ENCODE results near the gene ESR1.

ESR1 gene

DNA sequence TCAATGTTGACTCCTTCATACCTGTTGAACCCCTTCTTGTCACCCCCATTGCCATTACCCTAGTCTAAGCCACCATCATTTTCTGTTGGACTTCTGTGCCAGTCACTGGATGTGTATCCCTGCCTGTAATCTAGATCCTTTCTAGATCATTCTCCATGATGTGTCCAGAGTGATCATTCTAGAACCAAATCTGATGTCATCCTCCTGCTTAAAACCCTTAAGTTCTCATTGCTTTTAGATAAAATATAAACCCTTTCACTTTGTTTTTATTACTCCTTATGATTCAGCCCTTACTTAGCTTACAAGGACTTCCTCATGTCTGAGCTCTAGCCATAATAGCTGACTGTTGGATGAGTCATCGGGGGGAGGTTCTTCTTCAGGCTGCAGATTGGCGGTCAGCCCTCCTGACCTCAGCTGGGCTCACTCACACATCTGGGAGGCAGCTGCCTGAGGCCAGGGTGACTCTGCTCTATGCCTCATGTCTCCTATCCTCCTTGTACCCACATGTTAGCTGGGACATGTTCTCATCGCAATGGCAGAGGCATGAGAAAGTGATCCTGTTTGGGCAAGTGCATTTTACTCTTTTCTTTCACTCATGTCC lies 287.6 kb downstream of the ESR1 start:
- Histone ChIP-seq H3K9ac (no peak overlapping the region), H3K27ac (no peak overlapping the region), H2AFZ (ENCODE audit: low read depth) (no peak overlapping the region), H4K20me1 (ENCODE audit: insufficient read depth) (no peaks in the 10 kb centered on the region), H3K79me2 (ENCODE audit: insufficient read depth, low read depth) (no peaks in the 10 kb centered on the region), H3K27me3 (ENCODE audit: insufficient read depth, low read depth) (no peaks in the 10 kb centered on the region), H3K4me1 (ENCODE audit: low read depth, poor library complexity, severe bottlenecking) (no peaks in the 10 kb centered on the region), H3K36me3 (ENCODE audit: insufficient read depth) (no peaks in the 10 kb centered on the region), H3K4me3 (IDR thresholded peaks at IDR 0.05; ENCODE audit: insufficient read depth, low read depth, low read length) (no peak overlapping the region), H3K4me2 (no peak overlapping the region)
- TF ChIP-seq, protein P1, sequence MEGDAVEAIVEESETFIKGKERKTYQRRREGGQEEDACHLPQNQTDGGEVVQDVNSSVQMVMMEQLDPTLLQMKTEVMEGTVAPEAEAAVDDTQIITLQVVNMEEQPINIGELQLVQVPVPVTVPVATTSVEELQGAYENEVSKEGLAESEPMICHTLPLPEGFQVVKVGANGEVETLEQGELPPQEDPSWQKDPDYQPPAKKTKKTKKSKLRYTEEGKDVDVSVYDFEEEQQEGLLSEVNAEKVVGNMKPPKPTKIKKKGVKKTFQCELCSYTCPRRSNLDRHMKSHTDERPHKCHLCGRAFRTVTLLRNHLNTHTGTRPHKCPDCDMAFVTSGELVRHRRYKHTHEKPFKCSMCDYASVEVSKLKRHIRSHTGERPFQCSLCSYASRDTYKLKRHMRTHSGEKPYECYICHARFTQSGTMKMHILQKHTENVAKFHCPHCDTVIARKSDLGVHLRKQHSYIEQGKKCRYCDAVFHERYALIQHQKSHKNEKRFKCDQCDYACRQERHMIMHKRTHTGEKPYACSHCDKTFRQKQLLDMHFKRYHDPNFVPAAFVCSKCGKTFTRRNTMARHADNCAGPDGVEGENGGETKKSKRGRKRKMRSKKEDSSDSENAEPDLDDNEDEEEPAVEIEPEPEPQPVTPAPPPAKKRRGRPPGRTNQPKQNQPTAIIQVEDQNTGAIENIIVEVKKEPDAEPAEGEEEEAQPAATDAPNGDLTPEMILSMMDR (conservative IDR thresholded peaks at IDR 0.05; ENCODE audit: low read depth, low read length) = no peak

DNA sequence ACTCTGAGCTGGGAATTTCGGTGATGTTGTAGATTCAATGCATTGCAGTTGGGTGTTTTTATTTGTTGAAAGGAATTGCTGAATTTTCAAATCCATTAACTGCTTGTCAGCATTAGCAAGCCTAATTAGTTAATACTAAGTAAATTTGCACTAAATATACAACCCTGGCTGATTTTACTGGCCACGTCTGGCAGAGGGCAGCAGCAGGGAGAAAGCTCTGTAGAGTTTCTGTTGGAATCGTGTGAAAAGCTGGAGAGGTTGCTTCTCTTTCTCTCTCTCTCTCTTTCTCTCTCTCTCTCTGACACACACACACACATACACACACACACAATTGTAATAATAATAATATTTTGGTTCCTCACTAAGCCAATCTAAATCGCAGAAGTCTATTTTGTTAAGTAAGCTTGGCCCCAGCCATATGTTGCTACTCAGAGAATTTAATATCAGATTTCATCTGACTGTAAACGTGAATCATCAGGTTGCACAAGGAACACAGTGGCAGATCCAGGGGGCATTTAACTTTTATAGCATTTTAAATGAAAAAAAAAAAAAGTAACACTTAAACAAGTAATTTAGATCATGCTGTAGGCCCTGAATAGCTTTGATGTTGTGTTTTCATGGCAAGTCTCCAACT lies 289.5 kb downstream of the ESR1 start:
- H3K4me2 ChIP-seq = no peak overlapping the region
- no peaks in the 10 kb centered on the region for H3K4me1 ChIP-seq (ENCODE audit: low read depth, poor library complexity, severe bottlenecking)
- no peaks in the 10 kb centered on the region for H3K27me3 ChIP-seq (ENCODE audit: insufficient read depth, low read depth)
- TF ChIP-seq, protein P1 (conservative IDR thresholded peaks at IDR 0.05; ENCODE audit: low read depth, low read length) = no peak
- H3K27ac ChIP-seq = no peak overlapping the region
- no peaks in the 10 kb centered on the region for H4K20me1 ChIP-seq (ENCODE audit: insufficient read depth)
- no peak overlapping the region for H3K9ac ChIP-seq
- H3K79me2 ChIP-seq (ENCODE audit: insufficient read depth, low read depth) = no peaks in the 10 kb centered on the region
- no peaks in the 10 kb centered on the region for H3K36me3 ChIP-seq (ENCODE audit: insufficient read depth)
- no peak overlapping the region for H2AFZ ChIP-seq (ENCODE audit: low read depth)
- H3K4me3 ChIP-seq (IDR thresholded peaks at IDR 0.05; ENCODE audit: insufficient read depth, low read depth, low read length) = no peak overlapping the region

DNA sequence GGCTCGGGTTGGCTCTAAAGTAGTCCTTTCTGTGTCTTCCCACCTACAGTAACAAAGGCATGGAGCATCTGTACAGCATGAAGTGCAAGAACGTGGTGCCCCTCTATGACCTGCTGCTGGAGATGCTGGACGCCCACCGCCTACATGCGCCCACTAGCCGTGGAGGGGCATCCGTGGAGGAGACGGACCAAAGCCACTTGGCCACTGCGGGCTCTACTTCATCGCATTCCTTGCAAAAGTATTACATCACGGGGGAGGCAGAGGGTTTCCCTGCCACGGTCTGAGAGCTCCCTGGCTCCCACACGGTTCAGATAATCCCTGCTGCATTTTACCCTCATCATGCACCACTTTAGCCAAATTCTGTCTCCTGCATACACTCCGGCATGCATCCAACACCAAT lies 291.2 kb downstream of the ESR1 start:
- TF ChIP-seq, protein P1 (conservative IDR thresholded peaks at IDR 0.05; ENCODE audit: low read depth, low read length) = no peak
- H3K79me2 ChIP-seq (ENCODE audit: insufficient read depth, low read depth) = no peaks in the 10 kb centered on the region
- H3K4me1 ChIP-seq (ENCODE audit: low read depth, poor library complexity, severe bottlenecking) = no peaks in the 10 kb centered on the region
- H3K36me3 ChIP-seq (ENCODE audit: insufficient read depth) = no peaks in the 10 kb centered on the region
- no peak overlapping the region for H3K4me3 ChIP-seq (IDR thresholded peaks at IDR 0.05; ENCODE audit: insufficient read depth, low read depth, low read length)
- H4K20me1 ChIP-seq (ENCODE audit: insufficient read depth) = no peaks in the 10 kb centered on the region
- no peak overlapping the region for H2AFZ ChIP-seq (ENCODE audit: low read depth)
- H3K27me3 ChIP-seq (ENCODE audit: insufficient read depth, low read depth) = no peaks in the 10 kb centered on the region
- H3K27ac ChIP-seq = no peak overlapping the region
- H3K4me2 ChIP-seq = no peak overlapping the region
- H3K9ac ChIP-seq = no peak overlapping the region

DNA sequence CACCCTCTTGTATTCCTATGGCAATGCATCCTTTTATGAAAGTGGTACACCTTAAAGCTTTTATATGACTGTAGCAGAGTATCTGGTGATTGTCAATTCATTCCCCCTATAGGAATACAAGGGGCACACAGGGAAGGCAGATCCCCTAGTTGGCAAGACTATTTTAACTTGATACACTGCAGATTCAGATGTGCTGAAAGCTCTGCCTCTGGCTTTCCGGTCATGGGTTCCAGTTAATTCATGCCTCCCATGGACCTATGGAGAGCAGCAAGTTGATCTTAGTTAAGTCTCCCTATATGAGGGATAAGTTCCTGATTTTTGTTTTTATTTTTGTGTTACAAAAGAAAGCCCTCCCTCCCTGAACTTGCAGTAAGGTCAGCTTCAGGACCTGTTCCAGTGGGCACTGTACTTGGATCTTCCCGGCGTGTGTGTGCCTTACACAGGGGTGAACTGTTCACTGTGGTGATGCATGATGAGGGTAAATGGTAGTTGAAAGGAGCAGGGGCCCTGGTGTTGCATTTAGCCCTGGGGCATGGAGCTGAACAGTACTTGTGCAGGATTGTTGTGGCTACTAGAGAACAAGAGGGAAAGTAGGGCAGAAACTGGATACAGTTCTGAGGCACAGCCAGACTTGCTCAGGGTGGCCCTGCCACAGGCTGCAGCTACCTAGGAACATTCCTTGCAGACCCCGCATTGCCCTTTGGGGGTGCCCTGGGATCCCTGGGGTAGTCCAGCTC lies 292.1 kb downstream of the ESR1 start:
- TF ChIP-seq, protein P1 (conservative IDR thresholded peaks at IDR 0.05; ENCODE audit: low read depth, low read length) = no peak
- Histone ChIP-seq H3K9ac (no peak overlapping the region), H3K4me3 (IDR thresholded peaks at IDR 0.05; ENCODE audit: insufficient read depth, low read depth, low read length) (no peak overlapping the region), H3K36me3 (ENCODE audit: insufficient read depth) (no peaks in the 10 kb centered on the region), H3K79me2 (ENCODE audit: insufficient read depth, low read depth) (no peaks in the 10 kb centered on the region), H3K27me3 (ENCODE audit: insufficient read depth, low read depth) (no peaks in the 10 kb centered on the region), H4K20me1 (ENCODE audit: insufficient read depth) (no peaks in the 10 kb centered on the region), H3K4me1 (ENCODE audit: low read depth, poor library complexity, severe bottlenecking) (no peaks in the 10 kb centered on the region), H3K4me2 (no peak overlapping the region), H2AFZ (ENCODE audit: low read depth) (no peak overlapping the region), H3K27ac (no peak overlapping the region)

Measured in KMS-11 (cell line).